ENCODE results near the gene EXOSC5.
A peak's percentile ranks its signal among the peaks of the same experiment; 100 is the strongest.

Gene EXOSC5

GRCh38 chr19:41431426-41432386, 34.5 kb upstream of the EXOSC5 start:
- Histone ChIP-seq H3K36me3 (replicated peaks; ENCODE audit: low read depth, low read length) (peaks cover 30% of the 10 kb centered on the region), H3K4me3 (ENCODE audit: low read length) (no peak overlapping the region), H3K79me2 (ENCODE audit: low read length) (no peaks in the 10 kb centered on the region), H3K4me1 (ENCODE audit: low read length) (no peaks in the 10 kb centered on the region), H3K9ac (ENCODE audit: low read length) (no peak overlapping the region), H2AFZ (ENCODE audit: low read depth, low read length) (no peak overlapping the region), H3K4me2 (ENCODE audit: low read length) (no peak overlapping the region), H3K9me3 (ENCODE audit: insufficient read depth, low read length) (no peaks in the 10 kb centered on the region), H4K20me1 (ENCODE audit: insufficient read depth, low read length) (no peaks in the 10 kb centered on the region), H3K27me3 (ENCODE audit: low read depth, low read length) (no peaks in the 10 kb centered on the region), H3K27ac (ENCODE audit: low read length) (no peak overlapping the region)
- TF ChIP-seq EZH2phosphoT487 (IDR thresholded peaks at IDR 0.05; ENCODE audit: low read depth) (no peak), CTCF (IDR thresholded peaks at IDR 0.05; ENCODE audit: low read depth, low read length) (peak; percentile 28; the same call in 1 of the 2 replicates)

GRCh38 chr19:41430922-41431321, 33.8 kb upstream of the EXOSC5 start:
- Histone ChIP-seq H3K4me3 (ENCODE audit: low read length) (no peak overlapping the region), H3K4me1 (ENCODE audit: low read length) (no peaks in the 10 kb centered on the region), H3K9ac (ENCODE audit: low read length) (no peak overlapping the region), H3K79me2 (ENCODE audit: low read length) (no peaks in the 10 kb centered on the region), H3K27ac (ENCODE audit: low read length) (no peak overlapping the region), H3K4me2 (ENCODE audit: low read length) (no peak overlapping the region), H3K36me3 (replicated peaks; ENCODE audit: low read depth, low read length) (peaks cover 23% of the 10 kb centered on the region), H4K20me1 (ENCODE audit: insufficient read depth, low read length) (no peaks in the 10 kb centered on the region), H3K9me3 (ENCODE audit: insufficient read depth, low read length) (no peaks in the 10 kb centered on the region), H2AFZ (ENCODE audit: low read depth, low read length) (no peak overlapping the region), H3K27me3 (ENCODE audit: low read depth, low read length) (no peaks in the 10 kb centered on the region)
- TF ChIP-seq CTCF (IDR thresholded peaks at IDR 0.05; ENCODE audit: low read depth, low read length): no peak

- Histone ChIP-seq H3K4me3 (ENCODE audit: low read length) (no peak overlapping the region), H3K27ac (ENCODE audit: low read length) (no peak overlapping the region), H3K36me3 (replicated peaks; ENCODE audit: low read depth, low read length) (peaks cover 23% of the 10 kb centered on the region), H3K9me3 (ENCODE audit: insufficient read depth, low read length) (no peaks in the 10 kb centered on the region), H3K9ac (ENCODE audit: low read length) (no peak overlapping the region), H2AFZ (ENCODE audit: low read depth, low read length) (no peak overlapping the region), H3K4me1 (ENCODE audit: low read length) (no peaks in the 10 kb centered on the region), H3K79me2 (ENCODE audit: low read length) (no peaks in the 10 kb centered on the region), H3K27me3 (ENCODE audit: low read depth, low read length) (no peaks in the 10 kb centered on the region), H3K4me2 (ENCODE audit: low read length) (no peak overlapping the region), H4K20me1 (ENCODE audit: insufficient read depth, low read length) (no peaks in the 10 kb centered on the region)
- no peak for TF ChIP-seq EZH2phosphoT487 (IDR thresholded peaks at IDR 0.05; ENCODE audit: low read depth)
- TF ChIP-seq CTCF (IDR thresholded peaks at IDR 0.05; ENCODE audit: low read depth, low read length): no peak
These were observed 31.3 kb upstream of the EXOSC5 start for GRCh38 chr19:41428481-41428859.

GRCh38 chr19:41427647-41428480, 30.7 kb upstream of the EXOSC5 start:
- no peak overlapping the region for H3K4me3 ChIP-seq (ENCODE audit: low read length)
- H3K27me3 ChIP-seq (ENCODE audit: low read depth, low read length): no peaks in the 10 kb centered on the region
- H3K9me3 ChIP-seq (ENCODE audit: insufficient read depth, low read length): no peaks in the 10 kb centered on the region
- no peak overlapping the region for H3K4me2 ChIP-seq (ENCODE audit: low read length)
- no peak overlapping the region for H3K27ac ChIP-seq (ENCODE audit: low read length)
- H4K20me1 ChIP-seq (ENCODE audit: insufficient read depth, low read length): no peaks in the 10 kb centered on the region
- H3K79me2 ChIP-seq (ENCODE audit: low read length): no peaks in the 10 kb centered on the region
- peaks cover 17% of the 10 kb centered on the region for H3K36me3 ChIP-seq (replicated peaks; ENCODE audit: low read depth, low read length)
- no peak overlapping the region for H2AFZ ChIP-seq (ENCODE audit: low read depth, low read length)
- no peak overlapping the region for H3K9ac ChIP-seq (ENCODE audit: low read length)
- H3K4me1 ChIP-seq (ENCODE audit: low read length): no peaks in the 10 kb centered on the region
- TF ChIP-seq CTCF (IDR thresholded peaks at IDR 0.05; ENCODE audit: low read depth, low read length) (no peak), EZH2phosphoT487 (IDR thresholded peaks at IDR 0.05; ENCODE audit: low read depth) (no peak)
